H1 (cell line): ENCODE data around the gene TBC1D25.

Experiments used
- ZNF274 ChIP-seq: IDR thresholded peaks from 2 replicates; pipeline ENCODE4 v1.7.0; 2012; ENCODE audit warnings: low read length, borderline replicate concordance; ENCODE audit errors: extremely low read depth
- TF ChIP-seq, protein P1 (sequence below), 3 experiments: IDR thresholded peaks; 1 replicate in 2 of 3; 2 replicates in 1 of 3; pipeline versions ENCODE4 v1.5.1 to v1.6.1; 2011; ENCODE audit warnings: low read length in 3 of 3, mild to moderate bottlenecking in 3 of 3, inconsistent platforms in 2 of 3, low read depth in 1 of 3, moderate library complexity in 1 of 3; ENCODE audit not compliant: insufficient read depth in 1 of 3; ENCODE audit errors: control extremely low read depth in 1 of 3

DNA sequence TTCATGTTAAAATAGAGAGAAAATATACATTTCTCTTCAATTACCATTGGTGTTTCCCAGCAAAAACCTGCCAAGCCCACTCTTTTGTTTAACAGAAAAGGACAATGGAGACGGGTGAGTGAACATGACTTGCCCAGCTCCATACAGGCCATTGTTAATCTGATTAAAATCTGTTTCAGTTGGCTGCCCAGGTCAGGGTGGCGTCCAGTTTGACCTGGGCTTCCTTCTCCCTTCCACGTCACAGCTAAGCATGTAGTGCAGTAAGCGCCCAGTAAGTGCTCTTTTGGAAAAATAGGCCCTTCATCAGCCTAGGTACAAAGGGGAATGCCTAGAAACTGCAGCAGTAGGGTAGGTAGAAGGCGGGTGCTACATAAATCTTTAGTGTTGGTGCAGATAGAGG is 32.3 kb upstream of the TBC1D25 start:
- TF ChIP-seq ZNF274 = no peak
- TF ChIP-seq, protein P1, sequence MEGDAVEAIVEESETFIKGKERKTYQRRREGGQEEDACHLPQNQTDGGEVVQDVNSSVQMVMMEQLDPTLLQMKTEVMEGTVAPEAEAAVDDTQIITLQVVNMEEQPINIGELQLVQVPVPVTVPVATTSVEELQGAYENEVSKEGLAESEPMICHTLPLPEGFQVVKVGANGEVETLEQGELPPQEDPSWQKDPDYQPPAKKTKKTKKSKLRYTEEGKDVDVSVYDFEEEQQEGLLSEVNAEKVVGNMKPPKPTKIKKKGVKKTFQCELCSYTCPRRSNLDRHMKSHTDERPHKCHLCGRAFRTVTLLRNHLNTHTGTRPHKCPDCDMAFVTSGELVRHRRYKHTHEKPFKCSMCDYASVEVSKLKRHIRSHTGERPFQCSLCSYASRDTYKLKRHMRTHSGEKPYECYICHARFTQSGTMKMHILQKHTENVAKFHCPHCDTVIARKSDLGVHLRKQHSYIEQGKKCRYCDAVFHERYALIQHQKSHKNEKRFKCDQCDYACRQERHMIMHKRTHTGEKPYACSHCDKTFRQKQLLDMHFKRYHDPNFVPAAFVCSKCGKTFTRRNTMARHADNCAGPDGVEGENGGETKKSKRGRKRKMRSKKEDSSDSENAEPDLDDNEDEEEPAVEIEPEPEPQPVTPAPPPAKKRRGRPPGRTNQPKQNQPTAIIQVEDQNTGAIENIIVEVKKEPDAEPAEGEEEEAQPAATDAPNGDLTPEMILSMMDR (IDR thresholded peaks at IDR 0.05; ENCODE audit: control extremely low read depth in 1 of 3, insufficient read depth in 1 of 3, low read depth in 1 of 3, low read length in 3 of 3) = no peak
